ENCODE data around the gene ZNF222.

Gene ZNF222

DNA sequence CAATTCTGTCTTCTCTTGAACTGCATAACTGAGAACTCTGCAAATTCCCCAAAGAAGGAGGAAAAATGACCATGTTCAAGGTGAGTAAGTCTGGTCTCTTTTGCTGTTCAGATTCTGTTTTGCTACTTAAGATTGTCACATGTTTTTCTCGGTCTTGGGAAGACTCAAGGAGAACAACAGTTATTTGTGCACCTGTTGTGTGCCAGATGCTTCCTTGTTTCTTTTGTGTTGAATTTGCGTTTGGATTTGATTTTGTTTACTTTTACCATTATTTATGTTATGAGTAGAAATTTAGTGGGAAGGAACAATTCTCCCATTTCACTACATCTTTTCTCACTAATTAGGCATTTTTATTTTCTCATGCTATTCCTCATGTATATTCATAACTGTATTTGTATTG lies 51.1 kb downstream of the ZNF222 start:
- no peak overlapping the region for H2AFZ ChIP-seq (ENCODE audit: low read length)
- peaks cover under 1% of the 10 kb centered on the region for H3K27me3 ChIP-seq (ENCODE audit: insufficient read depth, low read length, poor library complexity, severe bottlenecking)
- no peaks in the 10 kb centered on the region for H3K36me3 ChIP-seq (ENCODE audit: insufficient read depth, low read length)
- H3K4me2 ChIP-seq (ENCODE audit: low read depth, low read length, poor library complexity, severe bottlenecking), result no peak overlapping the region
- H3K9ac ChIP-seq (ENCODE audit: low read depth, low read length, poor library complexity, severe bottlenecking), result no peak overlapping the region
- no peaks in the 10 kb centered on the region for H4K20me1 ChIP-seq (ENCODE audit: insufficient read depth, low read length, poor library complexity, severe bottlenecking)
- H3K4me1 ChIP-seq (ENCODE audit: insufficient read depth, low read length, poor library complexity, severe bottlenecking), result peaks cover 13% of the 10 kb centered on the region
- no peaks in the 10 kb centered on the region for H3K9me3 ChIP-seq (ENCODE audit: insufficient read depth, low read depth, low read length)
- TF ChIP-seq, protein P1, sequence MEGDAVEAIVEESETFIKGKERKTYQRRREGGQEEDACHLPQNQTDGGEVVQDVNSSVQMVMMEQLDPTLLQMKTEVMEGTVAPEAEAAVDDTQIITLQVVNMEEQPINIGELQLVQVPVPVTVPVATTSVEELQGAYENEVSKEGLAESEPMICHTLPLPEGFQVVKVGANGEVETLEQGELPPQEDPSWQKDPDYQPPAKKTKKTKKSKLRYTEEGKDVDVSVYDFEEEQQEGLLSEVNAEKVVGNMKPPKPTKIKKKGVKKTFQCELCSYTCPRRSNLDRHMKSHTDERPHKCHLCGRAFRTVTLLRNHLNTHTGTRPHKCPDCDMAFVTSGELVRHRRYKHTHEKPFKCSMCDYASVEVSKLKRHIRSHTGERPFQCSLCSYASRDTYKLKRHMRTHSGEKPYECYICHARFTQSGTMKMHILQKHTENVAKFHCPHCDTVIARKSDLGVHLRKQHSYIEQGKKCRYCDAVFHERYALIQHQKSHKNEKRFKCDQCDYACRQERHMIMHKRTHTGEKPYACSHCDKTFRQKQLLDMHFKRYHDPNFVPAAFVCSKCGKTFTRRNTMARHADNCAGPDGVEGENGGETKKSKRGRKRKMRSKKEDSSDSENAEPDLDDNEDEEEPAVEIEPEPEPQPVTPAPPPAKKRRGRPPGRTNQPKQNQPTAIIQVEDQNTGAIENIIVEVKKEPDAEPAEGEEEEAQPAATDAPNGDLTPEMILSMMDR (conservative IDR thresholded peaks at IDR 0.05; ENCODE audit: low read length), result no peak
- TF ChIP-seq EZH2phosphoT487 (IDR thresholded peaks at IDR 0.05; ENCODE audit: borderline replicate concordance), result no peak
- H3K4me3 ChIP-seq (ENCODE audit: low read length, poor library complexity, severe bottlenecking), result no peak overlapping the region
- no peaks in the 10 kb centered on the region for H3F3A ChIP-seq (ENCODE audit: low read depth)
- no peaks in the 10 kb centered on the region for H3K9me2 ChIP-seq (replicated peaks; ENCODE audit: low read depth, low read length)
- no peaks in the 10 kb centered on the region; the same call in 1 of the 2 replicates for H3K79me2 ChIP-seq (ENCODE audit: insufficient read depth, low read length)

All from Loucy (cell line).